IMR-90 (cell line): ENCODE data around the gene FGF19. TPM values are rescaled to one million over a fixed set of nuclear protein-coding genes. Genes with fewer than 3 reads are reported as not detected.

ENCODE experiments used
- ATAC-seq: fragments of 200-7000 bp; cut with Tn5 transposase; 2 replicates; pipeline ENCODE4 v1.9.1; 2020; ENCODE audit warnings: low read depth, mild to moderate bottlenecking, moderate library complexity
- BruUV-seq: library from RNA; stranded (reverse); fragments of 400-500 nt; replicated peaks from 2 replicates; lab custom pipeline; 2021; lab: Mats Ljungman, UMichigan
- CTCF ChIA-PET: fragments of 300-600 bp; formaldehyde crosslinking; extraction: SDS; loops from one replicate; lab custom pipeline; 2021; ENCODE audit warnings: antibody characterized with exemption; lab: Yijun Ruan, JAX
- POLR2A ChIA-PET: fragments of 300-600 bp; sonication (Branson Sonifier 250); formaldehyde crosslinking; loops from one replicate; lab custom pipeline; 2022; ENCODE audit warnings: antibody characterized with exemption; ENCODE audit not compliant: unreplicated experiment; lab: Charles Lee
- DNase-seq: peaks from one replicate; pipeline ENCODE4 v3.0.0; 2013
- H2AFZ ChIP-seq: replicated peaks from 2 replicates; pipeline ENCODE3; 2013; ENCODE audit warnings: low read length, mild to moderate bottlenecking; ENCODE audit not compliant: poor library complexity
- H2AK5ac ChIP-seq: 2 replicates; pipeline ENCODE4 v1.6.1; 2013; ENCODE audit warnings: low read depth, low read length, inconsistent platforms
- H2AK9ac ChIP-seq: replicated peaks from 2 replicates; pipeline ENCODE3; 2013; ENCODE audit warnings: mild to moderate bottlenecking, low read depth, low read length, moderate library complexity; ENCODE audit not compliant: poor library complexity
- H2BK120ac ChIP-seq: 2 replicates; pipeline ENCODE4 v1.6.1; 2013; ENCODE audit warnings: low read depth, low read length, inconsistent platforms
- H2BK15ac ChIP-seq: 3 replicates; pipeline ENCODE4 v1.6.1; 2013; ENCODE audit warnings: low read depth, low read length, inconsistent platforms
- H2BK20ac ChIP-seq: 2 replicates; pipeline ENCODE4 v1.6.1; 2013; ENCODE audit warnings: low read depth, mild to moderate bottlenecking, inconsistent platforms, low read length, moderate library complexity
- H2BK5ac ChIP-seq: 2 replicates; pipeline ENCODE4 v1.6.1; 2013; ENCODE audit warnings: mild to moderate bottlenecking, low read depth, low read length, inconsistent platforms; ENCODE audit not compliant: poor library complexity, severe bottlenecking
- H3K14ac ChIP-seq: replicated peaks from 2 replicates; pipeline ENCODE4 v1.6.1; 2013; ENCODE audit warnings: low read depth, low read length, inconsistent platforms
- H3K18ac ChIP-seq: 2 replicates; pipeline ENCODE4 v1.6.1; 2013; ENCODE audit warnings: low read depth, low read length, control low read depth
- H3K23ac ChIP-seq: 2 replicates; pipeline ENCODE4 v1.6.1; 2013; ENCODE audit warnings: low read depth, low read length, inconsistent platforms
- H3K27ac ChIP-seq: 2 replicates; pipeline ENCODE4 v1.5.1; 2013; ENCODE audit warnings: mild to moderate bottlenecking, control low read depth, low read length; ENCODE audit not compliant: insufficient read depth
- H3K27me3 ChIP-seq: 2 replicates; pipeline ENCODE4 v1.6.1; 2013; ENCODE audit warnings: low read length; ENCODE audit not compliant: control insufficient read depth, insufficient read depth
- H3K36me3 ChIP-seq: 2 replicates; pipeline ENCODE4 v1.6.1; 2013; ENCODE audit warnings: low read length, mixed read lengths; ENCODE audit not compliant: control insufficient read depth, insufficient read depth
- H3K4ac ChIP-seq: 2 replicates; pipeline ENCODE4 v1.6.1; 2013; ENCODE audit warnings: low read depth, low read length, inconsistent platforms
- H3K4me1 ChIP-seq: 2 replicates; pipeline ENCODE4 v1.6.1; 2013; ENCODE audit warnings: low read length, mixed read lengths; ENCODE audit not compliant: control insufficient read depth, insufficient read depth
- H3K4me2 ChIP-seq: 2 replicates; pipeline ENCODE4 v1.6.1; 2013; ENCODE audit warnings: low read depth, mild to moderate bottlenecking, control low read depth, low read length, moderate library complexity
- H3K4me3 ChIP-seq: 2 replicates; pipeline ENCODE4 v1.5.1; 2013; ENCODE audit warnings: low read depth, mild to moderate bottlenecking, control low read depth, low read length, moderate library complexity; ENCODE audit not compliant: insufficient read depth
- H3K56ac ChIP-seq: 2 replicates; pipeline ENCODE4 v1.6.1; 2013; ENCODE audit warnings: low read length, inconsistent platforms; ENCODE audit not compliant: insufficient read depth; ENCODE audit errors: extremely low read depth
- H3K79me1 ChIP-seq, 2 experiments: 2 replicates each; pipeline ENCODE4 v1.6.1; 2013; ENCODE audit warnings: low read length in 2 of 2, inconsistent platforms in 1 of 2, low read depth in 1 of 2
- H3K9ac ChIP-seq: 2 replicates; pipeline ENCODE4 v1.6.1; 2013; ENCODE audit warnings: low read depth, low read length, control low read depth
- H3K9me1 ChIP-seq: 2 replicates; pipeline ENCODE4 v1.6.1; 2013; ENCODE audit warnings: low read length, inconsistent platforms; ENCODE audit not compliant: insufficient read depth
- H3K9me3 ChIP-seq: 2 replicates; pipeline ENCODE4 v1.6.1; 2013; ENCODE audit warnings: low read length; ENCODE audit not compliant: control insufficient read depth, insufficient read depth
- H4K20me1 ChIP-seq: 2 replicates; pipeline ENCODE4 v1.6.1; 2013; ENCODE audit warnings: low read length, inconsistent platforms; ENCODE audit not compliant: insufficient read depth
- H4K5ac ChIP-seq: 2 replicates; pipeline ENCODE4 v1.6.1; 2013; ENCODE audit warnings: mild to moderate bottlenecking, low read depth, low read length, control low read depth
- H4K8ac ChIP-seq, 2 experiments: 2 replicates each; pipeline ENCODE4 v1.6.1; 2013; ENCODE audit warnings: low read depth in 2 of 2, low read length in 2 of 2, control low read depth in 1 of 2, inconsistent platforms in 1 of 2
- H4K91ac ChIP-seq: 2 replicates; pipeline ENCODE4 v1.6.1; 2013; ENCODE audit warnings: low read depth, low read length, inconsistent platforms; ENCODE audit not compliant: insufficient read depth
- BHLHE40 ChIP-seq: fragments of 150-350 bp; IDR thresholded peaks from 2 replicates; pipeline ENCODE4 v1.6.1; 2016; ENCODE audit warnings: mild to moderate bottlenecking, low read depth, low read length
- CEBPB ChIP-seq: IDR thresholded peaks from 2 replicates; pipeline ENCODE4 v1.6.1; 2012; ENCODE audit warnings: low read depth, low read length, improper control_type of control experiment
- CHD1 ChIP-seq: IDR thresholded peaks from 2 replicates; pipeline ENCODE4 v1.6.1; 2012; ENCODE audit warnings: low read depth, low read length, improper control_type of control experiment
- MAZ ChIP-seq: IDR thresholded peaks from 2 replicates; pipeline ENCODE4 v1.6.1; 2012; ENCODE audit warnings: low read depth, mild to moderate bottlenecking, low read length, improper control_type of control experiment, moderate library complexity, borderline replicate concordance
- POLR2A ChIP-seq: IDR thresholded peaks from 2 replicates; pipeline ENCODE4 v1.6.1; 2012; ENCODE audit warnings: mild to moderate bottlenecking, low read depth, low read length
- RAD21 ChIP-seq: IDR thresholded peaks from 2 replicates; pipeline ENCODE4 v1.6.1; 2012; ENCODE audit warnings: low read length, improper control_type of control experiment
- RCOR1 ChIP-seq: IDR thresholded peaks from 2 replicates; pipeline ENCODE4 v1.6.1; 2012; ENCODE audit warnings: mild to moderate bottlenecking, low read length, improper control_type of control experiment; ENCODE audit not compliant: insufficient replicate concordance
- WGBS, 2 experiments: methylation state at CpG; one replicate each; pipeline versions ENCODE4 v1.1.5 to v1.1.7; 2013; ENCODE audit warnings: missing lambda C conversion rate in 2 of 2; ENCODE audit not compliant: insufficient read length in 1 of 2; ENCODE audit errors: extremely low coverage in 2 of 2; 5-methylcytosine and 5-hydroxymethylcytosine counted together
- dilution Hi-C: fragments of 300-500 bp; cut with HindIII; formaldehyde crosslinking; loops from one replicate; pipeline ENCODE4 v1.14.3; 2018; ENCODE audit warnings: low sequenced_read_pairs; ENCODE audit not compliant: unreplicated experiment
- in situ Hi-C: fragments of 300-500 bp; cut with MboI; formaldehyde crosslinking; loops from 3 replicates; pipeline ENCODE4 v1.14.3; 2019; ENCODE audit warnings: low sequenced_read_pairs, inconsistent platforms, mixed read lengths
- intact Hi-C: fragments of 100-400 bp; cut with micrococcal nuclease; formaldehyde crosslinking; loops from 2 replicates; pipeline ENCODE4 v1.10.0; 2022
- polyA plus RNA-seq, 3 experiments: library from polyadenylated mRNA; depleted of rRNA; stranded (reverse); fragments of >200 nt; gene quantifications; 2 replicates each; pipeline ENCODE4 v1.2.3, GENCODE V29; 2012; ENCODE audit warnings: low replicate concordance in 1 of 3
- total RNA-seq: library from RNA; depleted of rRNA; stranded (reverse); fragments of >200 nt; gene quantifications from 2 replicates; pipeline ENCODE4 v1.2.3, GENCODE V29; 2012
- TF ChIP-seq, protein P1 (sequence below): conservative IDR thresholded peaks from 2 replicates; pipeline ENCODE4 v1.5.1; 2012; ENCODE audit warnings: mild to moderate bottlenecking, low read depth, low read length, improper control_type of control experiment
- TF ChIP-seq, protein P2 (sequence below): fragments of 150-350 bp; IDR thresholded peaks from 2 replicates; pipeline ENCODE4 v1.6.1; 2017; ENCODE audit warnings: mild to moderate bottlenecking, antibody characterized with exemption, low read length, low read depth
- TF ChIP-seq, protein P3 (sequence below): fragments of 150-350 bp; IDR thresholded peaks from 2 replicates; pipeline ENCODE4 v1.6.1; 2016; ENCODE audit warnings: low read depth, mild to moderate bottlenecking, low read length, moderate library complexity, borderline replicate concordance

Gene FGF19
- total and polyA plus RNA-seq, 2 of the 4 experiments (the other 2 are of a cell fraction): not detected

DNA sequence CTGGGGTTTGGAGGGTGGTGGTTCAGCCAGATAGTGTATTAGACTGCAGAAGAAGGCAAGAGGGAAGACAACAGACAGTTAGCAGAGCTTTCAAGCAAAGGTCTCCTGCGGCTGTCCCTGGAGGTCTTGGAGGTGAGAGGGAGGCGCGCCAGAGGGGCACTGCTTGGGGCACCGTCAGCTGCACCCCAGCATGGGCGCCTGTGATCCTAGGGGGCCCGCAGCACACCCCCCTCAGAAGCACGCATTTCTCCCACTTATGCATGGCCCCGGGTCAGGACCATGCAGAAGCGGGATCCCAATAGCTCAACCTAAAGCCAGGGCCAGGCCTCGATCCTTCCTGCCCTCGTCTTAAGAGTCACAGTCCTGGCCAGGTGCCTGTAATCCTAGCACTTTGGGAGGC is 44.8 kb upstream of the FGF19 start:
- Histone ChIP-seq H3K9me3 (no peaks in the 10 kb centered on the region), H2AK5ac (no peak overlapping the region), H4K20me1 (no peaks in the 10 kb centered on the region), H2BK5ac (no peak overlapping the region), H2BK120ac (no peak overlapping the region), H3K18ac (no peak overlapping the region), H4K8ac (no peak overlapping the region), H4K5ac (no peak overlapping the region), H3K56ac (no peak overlapping the region), H3K79me1 (no peaks in the 10 kb centered on the region), H2BK15ac (no peak overlapping the region), H3K9me1 (peaks cover 3% of the 10 kb centered on the region), H3K9ac (no peak overlapping the region), H3K4me1 (peaks cover 7% of the 10 kb centered on the region), H3K27me3 (peaks cover 26% of the 10 kb centered on the region), H3K4me3 (no peak overlapping the region), H3K4me2 (no peak overlapping the region), H3K14ac (no peak overlapping the region), H3K4ac (no peak overlapping the region), H2AK9ac (no peak overlapping the region), H3K27ac (no peak overlapping the region), H2AFZ (no peak overlapping the region), H2BK20ac (no peak overlapping the region), H4K91ac (no peak overlapping the region), H3K23ac (no peak overlapping the region), H3K36me3 (no peaks in the 10 kb centered on the region)
- TF ChIP-seq MAZ (no peak), BHLHE40 (no peak), RCOR1 (no peak), CHD1 (no peak), CEBPB (no peak), RAD21 (no peak), POLR2A (no peak)
- TF ChIP-seq, protein P1, sequence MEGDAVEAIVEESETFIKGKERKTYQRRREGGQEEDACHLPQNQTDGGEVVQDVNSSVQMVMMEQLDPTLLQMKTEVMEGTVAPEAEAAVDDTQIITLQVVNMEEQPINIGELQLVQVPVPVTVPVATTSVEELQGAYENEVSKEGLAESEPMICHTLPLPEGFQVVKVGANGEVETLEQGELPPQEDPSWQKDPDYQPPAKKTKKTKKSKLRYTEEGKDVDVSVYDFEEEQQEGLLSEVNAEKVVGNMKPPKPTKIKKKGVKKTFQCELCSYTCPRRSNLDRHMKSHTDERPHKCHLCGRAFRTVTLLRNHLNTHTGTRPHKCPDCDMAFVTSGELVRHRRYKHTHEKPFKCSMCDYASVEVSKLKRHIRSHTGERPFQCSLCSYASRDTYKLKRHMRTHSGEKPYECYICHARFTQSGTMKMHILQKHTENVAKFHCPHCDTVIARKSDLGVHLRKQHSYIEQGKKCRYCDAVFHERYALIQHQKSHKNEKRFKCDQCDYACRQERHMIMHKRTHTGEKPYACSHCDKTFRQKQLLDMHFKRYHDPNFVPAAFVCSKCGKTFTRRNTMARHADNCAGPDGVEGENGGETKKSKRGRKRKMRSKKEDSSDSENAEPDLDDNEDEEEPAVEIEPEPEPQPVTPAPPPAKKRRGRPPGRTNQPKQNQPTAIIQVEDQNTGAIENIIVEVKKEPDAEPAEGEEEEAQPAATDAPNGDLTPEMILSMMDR: no peak
- TF ChIP-seq, protein P2, sequence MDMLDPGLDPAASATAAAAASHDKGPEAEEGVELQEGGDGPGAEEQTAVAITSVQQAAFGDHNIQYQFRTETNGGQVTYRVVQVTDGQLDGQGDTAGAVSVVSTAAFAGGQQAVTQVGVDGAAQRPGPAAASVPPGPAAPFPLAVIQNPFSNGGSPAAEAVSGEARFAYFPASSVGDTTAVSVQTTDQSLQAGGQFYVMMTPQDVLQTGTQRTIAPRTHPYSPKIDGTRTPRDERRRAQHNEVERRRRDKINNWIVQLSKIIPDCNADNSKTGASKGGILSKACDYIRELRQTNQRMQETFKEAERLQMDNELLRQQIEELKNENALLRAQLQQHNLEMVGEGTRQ: no peak
- TF ChIP-seq, protein P3, sequence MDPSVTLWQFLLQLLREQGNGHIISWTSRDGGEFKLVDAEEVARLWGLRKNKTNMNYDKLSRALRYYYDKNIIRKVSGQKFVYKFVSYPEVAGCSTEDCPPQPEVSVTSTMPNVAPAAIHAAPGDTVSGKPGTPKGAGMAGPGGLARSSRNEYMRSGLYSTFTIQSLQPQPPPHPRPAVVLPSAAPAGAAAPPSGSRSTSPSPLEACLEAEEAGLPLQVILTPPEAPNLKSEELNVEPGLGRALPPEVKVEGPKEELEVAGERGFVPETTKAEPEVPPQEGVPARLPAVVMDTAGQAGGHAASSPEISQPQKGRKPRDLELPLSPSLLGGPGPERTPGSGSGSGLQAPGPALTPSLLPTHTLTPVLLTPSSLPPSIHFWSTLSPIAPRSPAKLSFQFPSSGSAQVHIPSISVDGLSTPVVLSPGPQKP: no peak
- intact Hi-C loops: no loop called here
- POLR2A ChIA-PET: no interaction called here
- no TSS peak for BruUV-seq
- ATAC-seq: no peak
- DNase-seq: no peak
- in situ Hi-C loops: no loop called here
- WGBS, 2 experiments: no CpG with 5 or more reads among the region's 11 CpGs
- CTCF ChIA-PET: no interaction called here
- dilution Hi-C loops: no loop called here
